AML-193 (cell line): ENCODE results near the gene EHMT2.

Source experiments
- DNase-seq, 2 experiments: peaks; one replicate each; lab custom pipeline; 2025; lab: John Stamatoyannopoulos, UW

EHMT2 gene

DNA sequence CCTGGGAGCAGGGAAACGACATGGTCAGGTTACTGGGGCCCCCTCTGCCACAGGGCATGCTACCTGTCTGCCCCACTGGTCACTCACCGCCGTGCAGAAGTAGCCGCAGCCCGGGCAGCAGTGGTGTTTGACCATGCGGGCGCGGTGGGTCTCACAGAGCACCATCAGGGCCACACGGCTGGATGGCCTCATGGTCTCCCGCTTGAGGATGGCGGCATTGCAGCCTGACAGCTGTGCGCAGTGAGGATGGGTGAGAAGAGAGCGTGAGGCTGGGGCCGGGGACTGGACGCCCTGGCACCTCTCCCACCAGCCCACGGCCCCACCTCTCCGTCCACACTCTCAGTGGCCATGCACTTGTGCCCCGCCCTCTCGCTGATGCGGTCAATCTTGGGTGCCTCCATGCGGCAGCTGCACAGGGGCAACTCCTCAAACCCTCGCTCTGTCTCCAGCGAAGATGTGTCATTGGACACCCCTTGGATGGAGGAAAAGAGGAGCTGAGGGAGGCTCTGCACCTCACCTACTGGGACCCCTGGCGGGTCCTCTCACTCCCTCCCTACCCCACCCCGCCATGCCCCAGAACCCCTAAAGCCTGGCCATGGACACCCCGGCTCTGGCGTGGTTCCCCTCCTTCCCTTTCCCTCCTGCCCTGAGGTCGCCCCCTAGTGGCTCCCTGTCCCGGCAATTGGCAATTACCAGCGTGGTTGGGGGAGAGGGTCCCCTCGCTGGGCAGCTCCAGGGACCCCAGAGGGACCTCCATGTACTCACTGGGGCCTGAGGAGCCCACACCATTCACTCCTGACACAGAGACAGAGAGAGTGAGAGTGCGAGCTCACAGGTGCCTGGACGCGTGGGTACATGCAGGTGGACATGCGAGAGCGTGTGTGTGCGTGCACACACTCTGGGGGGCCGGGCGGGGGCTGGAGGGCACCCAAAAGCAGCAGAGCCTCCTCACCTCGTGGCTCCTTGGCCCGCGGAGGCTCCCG is 8.9 kb downstream of the EHMT2 start:
- DNase-seq, result peak in 1 of 2 experiments; percentile 9

DNA sequence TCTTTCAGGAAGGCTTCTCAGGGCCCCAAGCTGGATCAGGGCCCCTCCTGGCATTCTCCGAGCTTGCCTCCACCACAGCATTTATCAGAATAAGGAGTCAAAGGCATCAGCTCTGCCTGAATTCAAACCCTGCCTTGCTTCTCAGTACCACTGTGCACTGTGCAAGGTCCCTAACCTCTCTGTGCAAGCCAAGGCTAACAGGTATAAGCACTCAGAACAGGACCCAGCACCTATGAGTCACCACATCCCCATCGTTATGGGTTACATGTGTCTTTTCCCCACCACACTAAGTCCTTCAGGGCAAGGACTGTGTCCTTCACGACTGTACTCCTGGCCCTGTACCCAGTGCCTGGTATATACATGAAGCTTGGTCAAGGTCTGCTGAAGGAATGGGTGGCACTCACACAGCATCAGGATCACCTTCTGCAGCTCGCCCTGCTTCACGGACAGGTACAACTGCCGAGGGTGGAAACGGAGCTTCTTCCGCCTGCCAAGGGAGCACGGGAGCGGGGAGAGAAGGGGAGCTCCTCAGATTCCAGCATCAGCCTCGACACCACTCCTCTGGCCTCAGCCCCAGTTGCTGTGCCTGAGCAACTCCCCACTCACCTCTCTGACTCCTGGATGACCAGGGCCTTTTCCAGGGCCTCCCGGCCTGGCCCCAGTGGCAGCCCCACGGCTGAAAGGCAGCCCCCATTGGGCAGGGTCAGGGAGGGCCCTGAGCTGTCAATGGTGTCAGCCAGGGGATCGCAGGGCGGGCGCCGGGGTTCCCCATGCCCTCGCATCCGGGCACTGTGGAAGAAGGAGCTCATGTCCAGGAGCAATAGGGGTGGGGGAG is 10.1 kb downstream of the EHMT2 start:
- no peak for DNase-seq

DNA sequence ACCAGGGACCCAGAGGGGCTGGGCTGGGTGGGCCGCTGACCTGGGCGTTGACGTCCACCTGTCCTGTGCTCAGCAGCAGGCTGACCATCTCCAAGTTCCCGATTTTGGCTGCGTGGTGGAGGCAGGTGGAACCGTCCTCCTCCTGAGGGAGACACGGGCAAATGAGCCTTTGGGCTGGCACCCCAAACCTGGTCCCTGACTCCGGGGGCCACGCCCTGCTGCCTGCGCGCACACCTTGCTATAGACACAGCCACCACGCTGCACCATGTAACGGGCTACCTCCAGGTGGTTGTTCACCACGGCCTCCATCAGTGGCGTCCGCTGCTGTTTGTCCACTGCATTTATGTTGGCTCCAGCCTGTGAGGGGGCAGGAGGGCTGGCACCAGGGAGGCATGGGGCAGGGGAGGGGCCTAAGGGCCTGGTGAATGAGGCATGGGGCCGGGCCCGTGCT is 10.9 kb downstream of the EHMT2 start:
- no peak for DNase-seq

DNA sequence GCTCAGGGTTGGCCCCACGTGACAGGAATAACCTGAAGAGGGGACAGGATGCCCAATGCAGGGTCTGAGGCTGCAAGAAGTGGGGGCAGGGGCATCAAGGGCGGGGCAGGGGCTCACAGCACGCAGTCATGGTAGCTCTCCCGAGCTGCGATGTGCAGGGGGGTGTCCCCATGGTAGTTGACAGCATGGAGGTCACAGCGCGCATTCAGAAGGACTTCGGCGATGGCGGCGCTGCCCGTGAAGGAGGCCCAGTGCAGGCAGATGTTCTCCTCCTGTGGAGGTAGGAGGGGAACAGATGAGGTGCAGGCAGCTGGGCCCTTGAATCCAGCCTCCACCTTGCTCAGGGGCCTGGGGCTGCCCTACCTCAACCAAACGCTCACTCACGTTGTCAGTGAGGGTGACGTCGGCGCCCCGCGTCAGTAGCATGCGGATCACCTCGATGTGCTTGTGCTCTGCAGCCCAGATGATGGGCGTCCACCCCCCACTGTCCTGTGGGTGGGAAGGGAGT is 12.9 kb downstream of the EHMT2 start:
- no peak for DNase-seq

DNA sequence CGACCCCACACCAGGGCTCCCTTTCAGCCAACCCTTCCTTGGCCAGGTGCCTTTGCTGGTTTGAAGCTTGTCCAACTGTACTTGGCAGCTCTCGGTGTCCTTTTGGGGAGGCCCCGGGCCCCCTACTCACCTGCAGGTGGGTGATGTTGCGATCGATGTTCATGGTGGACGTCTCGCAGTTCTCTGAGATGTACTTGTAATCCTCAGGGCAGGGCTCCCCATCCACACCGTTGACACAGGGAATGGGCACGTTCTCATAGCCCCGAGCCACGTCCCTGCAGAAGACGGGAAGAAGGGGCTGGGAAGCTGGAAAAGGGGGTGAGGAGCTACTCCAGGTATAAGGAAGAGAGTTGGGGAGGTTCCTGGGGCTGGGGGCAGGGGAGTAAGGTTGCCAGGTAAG is 13.8 kb downstream of the EHMT2 start:
- DNase-seq, result no peak

DNA sequence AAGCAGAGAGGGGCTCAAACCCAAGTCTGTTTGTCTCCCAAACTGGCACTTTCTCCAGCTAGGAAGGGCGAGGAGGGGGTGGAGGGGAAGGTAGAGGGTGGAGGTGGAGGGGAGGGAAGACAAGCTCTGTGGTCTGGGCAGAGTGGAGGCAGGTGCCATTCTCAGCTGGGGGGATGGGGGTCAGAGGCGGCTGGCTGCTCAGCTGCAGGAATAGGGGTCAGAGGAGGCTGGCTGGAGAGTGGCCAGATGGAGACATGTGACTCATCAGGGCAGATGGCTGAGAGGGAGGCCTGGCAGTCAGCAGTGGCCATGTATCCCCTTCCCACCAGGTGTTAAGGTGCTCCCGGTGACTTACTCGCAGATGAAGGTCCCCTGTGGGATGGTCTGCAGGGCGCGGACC is 15.2 kb downstream of the EHMT2 start:
- DNase-seq, result no peak

DNA sequence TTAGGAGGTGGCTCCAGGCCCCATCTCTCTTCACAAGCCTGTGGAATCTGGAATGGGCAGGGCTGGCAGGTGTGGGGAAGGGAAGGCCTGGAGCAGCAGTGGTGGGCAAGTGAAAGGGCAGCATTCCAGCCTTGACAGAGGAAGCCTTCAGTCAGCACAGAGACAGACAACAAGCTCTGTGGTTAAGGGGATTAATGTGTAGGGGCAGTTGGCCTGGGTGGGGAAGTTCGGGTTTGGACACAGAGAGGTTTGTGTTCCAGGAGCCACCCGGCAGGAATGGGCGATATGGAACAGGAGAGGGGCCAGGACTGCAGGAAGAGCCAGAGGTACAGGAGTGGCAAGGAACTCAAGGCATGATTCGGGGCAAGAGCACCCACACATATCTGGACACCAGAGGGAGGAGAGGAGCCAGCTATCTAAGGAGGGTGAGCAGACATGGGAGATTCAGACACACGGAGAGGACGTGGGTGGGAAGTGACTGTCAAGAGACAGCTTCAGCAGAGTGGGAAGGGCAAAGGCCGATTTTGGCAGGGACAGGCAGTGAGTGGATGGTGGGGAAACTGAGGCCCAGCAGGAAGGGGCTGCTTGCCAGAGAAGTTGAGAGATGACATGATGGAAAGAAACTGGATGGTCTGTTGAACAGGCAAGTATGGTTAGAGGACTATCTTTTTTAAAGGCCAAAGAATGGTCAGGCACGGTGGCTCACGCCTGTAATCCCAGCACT is 16.2 kb downstream of the EHMT2 start:
- DNase-seq, result no peak

DNA sequence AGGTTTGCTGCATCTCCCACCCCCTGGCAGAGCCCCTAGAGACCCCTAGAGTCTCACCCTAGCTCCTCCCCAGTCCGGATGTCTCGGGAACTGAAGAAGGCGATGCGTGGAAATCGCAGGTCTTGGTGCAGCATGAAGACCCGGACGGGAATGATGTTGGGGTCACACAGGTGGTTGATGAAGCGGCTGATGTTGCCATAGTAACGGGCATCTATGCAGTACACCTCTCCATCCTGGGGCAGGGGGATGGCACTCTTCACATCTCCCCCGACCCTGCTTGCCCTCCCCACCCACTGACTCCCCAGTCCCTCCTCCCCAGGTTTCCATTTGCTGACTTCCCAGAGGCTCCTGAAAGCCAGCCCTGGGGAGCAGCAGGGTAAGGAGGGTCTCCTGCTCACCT is 16.9 kb downstream of the EHMT2 start:
- no peak for DNase-seq

DNA sequence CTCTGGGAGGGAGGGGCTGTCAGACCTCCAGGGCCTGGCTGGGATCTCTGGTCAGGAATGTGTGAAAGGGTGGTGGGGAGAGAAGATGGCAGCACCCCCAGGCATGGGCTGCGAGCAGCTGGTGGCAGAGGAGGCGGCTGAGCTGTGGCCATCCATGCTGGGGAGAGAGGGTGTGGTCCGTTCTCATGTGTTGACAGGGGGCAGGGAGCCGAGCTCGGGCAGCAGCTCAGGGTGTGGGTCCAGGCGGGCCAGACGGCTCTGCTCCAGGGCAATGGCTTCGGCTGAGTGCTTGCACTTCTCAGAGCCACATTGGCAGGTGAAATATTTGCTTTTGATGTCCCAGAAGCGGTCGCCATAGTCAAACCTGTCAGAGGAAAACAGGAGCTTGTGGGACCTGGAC is 17.6 kb downstream of the EHMT2 start:
- DNase-seq, result no peak

DNA sequence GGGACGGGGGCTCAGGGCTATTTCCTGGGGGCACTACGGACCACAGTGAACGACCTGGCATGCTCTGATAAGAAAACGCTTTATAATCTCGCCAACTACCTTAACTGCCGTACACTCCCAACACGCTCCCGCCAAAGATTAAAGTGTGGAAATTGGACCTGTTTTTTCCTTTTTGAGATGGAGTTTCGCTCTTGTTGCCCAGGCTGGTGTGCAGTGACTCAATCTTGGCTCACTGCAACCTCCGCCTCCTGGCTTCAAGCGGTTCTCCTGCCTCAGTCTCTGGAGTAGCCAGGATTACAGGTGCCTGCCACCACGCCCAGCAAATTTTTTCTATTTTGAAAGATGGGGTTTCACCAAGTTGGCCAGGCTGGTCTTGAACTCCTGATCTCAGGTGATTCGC is 18.4 kb downstream of the EHMT2 start:
- DNase-seq, result no peak

DNA sequence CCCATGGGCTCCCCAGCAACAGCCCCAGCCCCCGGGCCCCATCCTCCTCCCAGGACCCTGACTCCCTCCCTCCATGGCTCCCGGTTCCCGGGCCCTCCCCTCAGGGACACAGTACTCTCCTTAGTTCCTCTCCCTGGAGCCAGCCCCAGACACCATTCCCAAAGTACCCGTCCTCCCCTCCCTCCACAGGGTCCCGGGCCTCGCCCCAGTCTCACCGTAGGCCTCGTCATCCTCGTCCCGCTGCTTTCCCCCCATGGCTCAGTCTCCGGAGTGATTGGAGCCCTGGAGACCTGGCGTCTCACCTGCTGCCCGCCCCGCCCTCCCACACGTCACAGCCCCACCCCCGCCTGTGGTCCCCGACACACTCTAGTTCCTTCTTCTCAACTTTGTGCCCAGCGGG is 18.8 kb downstream of the EHMT2 start, which contains the start of gene SLC44A4:
Gene SLC44A4, minus strand, starts transcription at position 272 of the 400 bp plus-strand sequence. Its CDS starts 17 bp downstream, at position 255.
- DNase-seq, result no peak

DNA sequence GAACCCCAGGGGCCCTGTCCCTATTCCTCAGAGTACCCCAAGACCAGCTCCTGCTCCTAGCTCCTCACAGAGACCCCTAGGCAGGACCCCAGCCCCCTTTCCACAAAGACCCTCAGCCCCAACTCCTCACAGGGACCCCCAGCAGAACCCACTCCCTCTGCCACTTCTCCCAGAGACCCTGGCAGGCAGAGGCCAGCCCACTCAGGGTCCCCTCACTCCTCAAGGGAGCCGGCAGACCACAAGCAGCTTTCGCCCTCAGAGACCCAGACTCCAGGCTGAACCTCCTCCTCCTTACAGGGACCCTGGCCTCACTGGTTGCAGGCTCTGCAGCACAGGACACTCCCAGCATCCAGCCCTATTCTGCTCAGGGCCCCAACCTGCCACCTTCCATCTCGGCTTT is 19.3 kb downstream of the EHMT2 start:
- no peak for DNase-seq

DNA sequence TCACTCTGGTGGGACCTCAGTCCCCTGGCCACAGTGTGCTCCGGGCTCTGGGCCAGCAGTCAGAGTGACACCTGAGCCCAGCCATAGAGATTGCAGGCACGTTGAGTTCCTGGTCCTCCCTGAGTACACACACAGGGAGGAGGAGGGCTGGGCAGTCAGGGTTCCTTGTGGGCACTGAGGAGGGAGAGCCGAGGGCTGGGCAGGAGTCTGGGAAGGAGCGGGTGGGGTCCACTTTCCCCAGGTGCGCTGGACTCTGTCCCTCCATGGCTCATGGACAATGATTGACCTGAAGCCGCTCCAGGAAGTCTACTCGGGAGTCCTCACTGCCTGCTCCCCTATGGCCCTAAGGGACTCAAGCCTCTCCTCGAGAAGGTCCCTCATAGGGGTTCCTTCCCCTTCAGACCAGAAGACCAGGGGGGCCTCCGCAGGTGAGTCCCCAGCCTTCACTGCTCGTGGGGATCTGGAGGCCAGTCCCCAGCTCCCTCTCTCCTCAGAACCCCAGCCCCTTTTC is 19.8 kb downstream of the EHMT2 start:
- no peak for DNase-seq

DNA sequence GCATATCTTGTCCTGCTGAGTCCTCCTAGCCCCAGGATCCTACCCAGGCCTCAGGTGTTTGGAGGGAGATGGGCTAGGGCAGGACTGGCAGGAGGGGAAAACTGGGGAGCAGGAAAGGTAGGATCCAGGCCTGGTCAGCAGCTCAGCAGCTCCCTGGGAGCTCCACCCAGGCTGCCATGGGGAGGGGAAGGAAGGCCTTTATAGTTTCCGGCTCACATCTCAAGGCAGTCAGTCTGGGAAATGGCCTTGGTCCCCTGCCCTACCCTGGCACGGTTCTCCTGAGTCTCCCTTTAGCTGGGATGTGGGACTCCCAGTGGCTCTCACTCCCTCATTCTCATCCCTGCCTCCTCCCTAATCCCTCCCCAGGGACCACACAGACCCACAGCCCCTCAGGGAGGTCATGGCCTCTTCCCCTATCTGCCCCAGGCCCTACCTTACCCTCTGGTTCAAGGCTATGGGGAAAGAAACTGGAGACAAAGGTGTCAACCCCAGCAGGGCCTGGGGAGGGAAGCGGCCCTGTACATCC is 20.3 kb downstream of the EHMT2 start:
- DNase-seq, result no peak

DNA sequence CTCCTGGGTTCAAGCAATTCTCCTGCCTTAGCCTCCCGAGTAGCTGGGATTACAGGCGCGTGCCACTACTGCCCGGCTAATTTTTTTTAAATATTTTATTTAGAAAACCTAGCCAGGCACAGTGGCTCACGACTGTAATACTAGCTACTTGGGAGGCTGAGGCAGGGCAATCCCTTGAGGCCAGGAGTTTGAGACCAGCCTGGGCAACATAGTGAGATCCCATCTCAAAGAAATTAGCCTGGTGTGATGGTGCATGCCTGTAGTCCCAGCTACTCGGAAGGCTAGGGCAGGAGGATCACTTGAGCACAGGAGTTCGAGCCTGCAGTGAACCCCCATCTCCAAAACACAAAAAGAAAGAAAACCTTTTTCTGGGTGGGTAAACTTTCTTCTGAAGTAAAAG is 21.1 kb downstream of the EHMT2 start:
- no peak for DNase-seq

DNA sequence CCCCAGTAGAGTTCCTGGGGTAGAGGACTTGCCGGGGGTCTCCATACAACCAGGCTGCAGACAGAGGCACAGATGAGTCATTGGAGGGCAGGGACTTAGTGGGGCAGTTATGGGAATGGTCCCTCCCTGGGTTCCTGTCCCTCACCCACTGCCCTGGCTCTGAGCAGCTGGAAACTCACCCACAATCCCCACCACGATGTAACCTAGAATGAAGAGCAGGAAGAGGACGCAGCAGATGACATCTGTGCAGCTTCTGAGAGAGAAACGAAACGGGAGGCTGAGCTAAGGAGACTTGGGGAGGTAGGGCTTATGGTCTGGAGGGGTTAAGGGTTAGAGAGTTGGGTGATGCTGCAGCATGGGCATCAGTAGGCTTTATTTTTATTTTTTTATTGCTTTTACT is 21.6 kb downstream of the EHMT2 start:
- no peak for DNase-seq

DNA sequence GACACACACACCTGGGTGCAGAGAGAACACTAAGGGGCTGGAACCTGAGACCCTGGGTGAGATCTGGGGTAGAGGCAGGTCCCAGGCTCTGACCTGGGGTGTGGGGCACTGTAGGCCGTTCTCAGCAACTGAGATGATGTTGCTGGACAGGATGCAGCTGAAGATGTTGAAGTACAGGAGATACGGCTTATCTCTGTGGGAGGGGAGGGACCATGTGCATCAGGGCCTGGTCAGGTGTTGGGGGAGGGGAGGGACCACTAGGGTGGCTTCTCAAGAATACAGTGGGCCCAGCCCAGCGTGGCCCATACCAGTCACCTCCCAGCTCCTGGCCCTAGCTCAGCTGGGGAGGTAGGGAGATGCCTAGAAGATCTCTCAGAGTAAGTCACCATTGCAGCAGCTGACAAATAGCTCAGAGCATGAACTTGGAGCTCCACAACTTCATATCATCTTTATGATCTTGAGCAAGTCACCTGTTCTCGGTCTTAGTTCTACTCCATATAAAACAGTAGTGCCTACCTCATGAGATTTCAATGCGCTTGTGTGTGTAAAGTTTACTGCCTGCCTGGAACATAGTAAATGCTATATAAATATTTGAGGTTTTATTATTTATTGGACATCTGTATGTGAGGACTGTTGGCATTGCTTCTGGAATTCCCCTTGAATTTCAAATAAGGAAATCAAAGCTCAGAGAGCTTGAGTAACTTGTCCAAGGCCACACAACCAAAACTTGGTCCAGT is 22.5 kb downstream of the EHMT2 start:
- DNase-seq, result no peak

DNA sequence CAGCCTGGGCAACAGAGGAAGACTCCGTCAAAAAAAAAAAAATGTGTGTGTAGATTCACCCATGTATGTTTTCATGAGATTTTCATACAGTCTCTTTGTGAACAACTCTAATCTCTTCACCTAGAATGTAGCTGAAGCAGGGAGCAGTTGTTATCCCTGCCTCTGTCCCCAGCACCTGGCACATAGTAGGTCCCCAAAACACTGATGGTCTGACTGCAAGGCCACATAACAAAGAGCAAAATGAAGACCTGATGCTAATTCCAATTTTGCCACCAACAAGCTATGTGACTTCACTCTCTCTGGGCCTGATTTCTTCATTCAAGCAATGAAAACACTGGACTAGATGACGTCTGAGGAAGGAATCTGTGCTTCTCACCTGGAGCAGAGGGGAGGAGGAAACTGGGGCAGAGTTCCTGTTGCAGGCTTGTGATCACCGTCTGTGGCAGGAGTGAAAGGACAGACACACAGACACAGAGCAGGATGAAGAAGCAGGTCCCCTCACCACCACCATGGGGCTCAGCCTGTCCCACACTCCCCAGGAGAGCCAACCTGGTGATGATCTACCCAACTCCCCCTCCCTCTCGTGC is 23.3 kb downstream of the EHMT2 start:
- no peak for DNase-seq

DNA sequence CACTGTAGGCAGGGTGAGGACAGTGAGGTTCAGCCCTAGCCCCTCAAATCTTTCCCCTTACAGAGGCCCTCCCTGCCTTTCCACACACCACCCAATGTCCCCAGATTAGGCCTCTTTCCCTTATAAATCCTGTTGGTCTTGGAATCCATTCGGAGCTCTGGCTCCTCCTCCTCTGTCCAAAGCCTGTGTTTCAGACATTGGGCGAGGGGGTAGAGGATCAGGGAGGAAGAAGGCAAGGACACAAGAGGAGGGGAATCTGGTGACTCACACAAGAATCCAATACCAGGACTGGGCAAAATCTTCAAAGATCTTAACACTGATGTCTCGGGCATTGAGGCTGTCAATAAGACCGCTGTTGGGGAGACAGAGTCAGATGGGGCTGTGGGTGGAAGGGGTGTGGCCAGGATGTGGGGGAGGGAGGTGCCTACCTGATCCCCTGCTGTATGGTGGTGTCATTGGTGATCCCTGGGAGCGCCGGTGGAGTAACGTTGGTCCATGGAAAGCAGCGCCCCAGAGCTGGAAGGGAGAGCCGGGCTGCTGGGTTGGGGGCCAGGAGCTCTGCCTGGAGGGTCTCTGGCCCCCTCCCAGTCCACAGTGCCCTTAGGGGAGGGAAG is 26.3 kb downstream of the EHMT2 start:
- DNase-seq, result no peak

DNA sequence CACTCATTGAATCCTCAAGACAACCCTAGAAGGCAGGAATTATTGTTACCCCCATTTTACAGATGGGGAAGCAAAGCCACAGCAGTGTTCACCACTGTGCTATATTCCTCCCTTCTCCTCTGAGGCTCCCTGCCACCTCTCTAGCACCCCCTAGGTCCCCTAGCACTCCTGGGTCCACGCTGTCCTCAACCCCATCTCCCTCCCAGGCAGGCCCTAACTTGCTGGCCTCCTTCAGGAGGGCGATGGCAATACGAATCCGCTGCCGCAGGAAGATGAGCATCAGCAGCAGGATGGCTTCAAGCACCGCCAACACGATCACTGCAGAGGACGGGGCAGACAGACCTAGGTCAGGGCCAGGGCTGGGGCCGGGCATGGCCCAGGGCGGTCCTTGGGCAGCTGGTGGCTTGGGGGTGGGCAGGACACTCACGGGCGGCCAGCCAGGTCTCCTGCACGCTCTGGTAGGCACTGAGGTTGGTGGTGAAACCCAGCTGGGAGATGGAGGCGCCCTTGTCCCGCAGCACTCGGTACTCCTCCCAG is 27.0 kb downstream of the EHMT2 start:
- DNase-seq, result peak in 1 of 2 experiments; percentile 17
